Esophagus squamous epithelium (tissue), 5 donors: ENCODE results near the gene TMEM221. TPM values are rescaled to one million over a fixed set of nuclear protein-coding genes. Genes with fewer than 3 reads are reported as not detected.
A peak's percentile ranks its signal among the peaks of the same experiment; 100 is the strongest.

Source experiments
- DNase-seq: peaks from one replicate; lab custom pipeline; 2025; lab: John Stamatoyannopoulos, UW
- H3K27ac ChIP-seq, 4 donors: fragments of 200-600 bp; sonication (generic); one replicate each; pipeline ENCODE4 v1.5.1; 2016 to 2019; ENCODE audit warnings: mild to moderate bottlenecking in 1 of 4
- H3K27me3 ChIP-seq, 4 donors: fragments of 200-600 bp; sonication (generic); 1 replicate in 3 of 4; 2 replicates in 1 of 4; pipeline versions ENCODE4 v1.5.1 to v1.6.0; 2017 to 2021; ENCODE audit warnings: antibody characterized with exemption in 1 of 4
- H3K36me3 ChIP-seq, 3 donors: fragments of 200-600 bp; sonication (generic); one replicate each; pipeline ENCODE4 v1.5.1; 2016 to 2019
- H3K4me1 ChIP-seq, 3 donors: fragments of 200-600 bp; sonication (generic); one replicate each; pipeline ENCODE4 v1.5.1; 2017 to 2019
- H3K4me3 ChIP-seq, 4 donors: fragments of 200-600 bp; sonication (generic); 1 replicate in 3 of 4; 2 replicates in 1 of 4; pipeline ENCODE4 v1.5.1; 2016 to 2019; ENCODE audit warnings: mild to moderate bottlenecking in 2 of 4, moderate library complexity in 1 of 4
- H3K9me3 ChIP-seq, 3 donors: fragments of 200-600 bp; sonication (generic); one replicate each; pipeline ENCODE4 v1.5.1; 2016 to 2019
- CTCF ChIP-seq, 6 experiments: fragments of 450-650 bp in 4 of 6; fragments of 200-600 bp in 2 of 6; sonication (generic) in 2 of 6; IDR thresholded peaks; one replicate each; pipeline ENCODE4 v1.5.1; 2016 to 2019; ENCODE audit warnings: antibody characterized with exemption in 6 of 6, mild to moderate bottlenecking in 4 of 6, moderate library complexity in 4 of 6
- POLR2A ChIP-seq, 4 donors: fragments of 450-650 bp; IDR thresholded peaks; one replicate each; pipeline ENCODE4 v1.6.1; 2017; ENCODE audit warnings: antibody characterized with exemption in 4 of 4, mild to moderate bottlenecking in 4 of 4, moderate library complexity in 3 of 4
- WGBS, 2 donors: methylation state at CpG; one replicate each; pipeline ENCODE4 v1.1.5; 2018; 5-methylcytosine and 5-hydroxymethylcytosine counted together
- intact Hi-C: fragments of 100-400 bp; cut with DNase I; formaldehyde crosslinking; loops from one replicate; pipeline ENCODE4 v1.15.0; 2022
- total RNA-seq, 4 donors: library from RNA; depleted of rRNA; stranded (reverse); fragments of >200 nt; gene quantifications; one replicate each; pipeline ENCODE4 v1.1.0, GENCODE V29; 2016
- donor health status: DM: yes; HTN: yes; CAD: no.

TMEM221 gene
- total RNA-seq, 4 donors from 2014 or later = 0.19 to 0.26 TPM; not detected in 2

- WGBS, 2 donors = 78 to 91% methylated on average over 10 to 21 of the region's 26 CpGs
- intact Hi-C loops = loop anchor here (10.0 kb wide), 1 partner anchor 66 kb away; the partner anchor contains the start of gene CCDC194
- Histone ChIP-seq H3K9me3 (no peaks in the 10 kb centered on the region), H3K4me1 (peaks cover 0 to 12% (median 5%) of the 10 kb centered on the region in 3 donors), H3K27me3 (peaks cover 0 to 58% (median 7%) of the 10 kb centered on the region in 4 donors), H3K36me3 (no peaks in the 10 kb centered on the region), H3K4me3 (no peak within 1 kb of the TSS), H3K27ac (no peak within 1 kb of the TSS)
- no peak for DNase-seq
- TF ChIP-seq CTCF (IDR thresholded peaks at IDR 0.05) (no peak), POLR2A (IDR thresholded peaks at IDR 0.05) (no peak)
These were observed 12.1 kb upstream of the TMEM221 start, which contains the start of gene NXNL1 for GRCh38 chr19:17460372-17461230. Gene NXNL1 (minus strand): TSS chr19:17460926. CDS start chr19:17460869, 57 bp downstream.

- intact Hi-C loops = no loop called here
- H3K36me3 ChIP-seq = no peaks in the 10 kb centered on the region
- no peak for TF ChIP-seq CTCF (IDR thresholded peaks at IDR 0.05)
- TF ChIP-seq POLR2A (IDR thresholded peaks at IDR 0.05) = no peak
- H3K4me3 ChIP-seq = no peak overlapping the region
- no peaks in the 10 kb centered on the region for H3K9me3 ChIP-seq
- H3K4me1 ChIP-seq = peaks cover 0 to 23% (median 7%) of the 10 kb centered on the region in 3 donors
- DNase-seq = no peak
- peaks cover 0 to 74% (median 20%) of the 10 kb centered on the region in 4 donors for H3K27me3 ChIP-seq
- 32 to 54% methylated on average over 3 of the region's 3 CpGs for WGBS, 2 donors
- no peak overlapping the region for H3K27ac ChIP-seq
These were observed 10.5 kb upstream of the TMEM221 start for GRCh38 chr19:17458970-17459369.

GRCh38 chr19:17457616-17458015 lies 9.1 kb upstream of the TMEM221 start:
- Histone ChIP-seq H3K36me3 (no peaks in the 10 kb centered on the region), H3K4me1 (peaks cover 0 to 30% (median 7%) of the 10 kb centered on the region in 3 donors), H3K27me3 (peaks cover 0 to 84% (median 20%) of the 10 kb centered on the region in 4 donors), H3K9me3 (peaks cover 0 to 4% (median 0%) of the 10 kb centered on the region in 3 donors), H3K4me3 (no peak overlapping the region), H3K27ac (no peak overlapping the region)
- WGBS, 2 donors = 39 to 46% methylated on average over 6 of the region's 6 CpGs
- intact Hi-C loops = no loop called here
- DNase-seq = no peak
- no peak for TF ChIP-seq CTCF (IDR thresholded peaks at IDR 0.05)
- TF ChIP-seq POLR2A (IDR thresholded peaks at IDR 0.05) = no peak

GRCh38 chr19:17456127-17456526 lies 7.7 kb upstream of the TMEM221 start:
- Histone ChIP-seq H3K4me3 (peak overlapping the region in 1 of 4 donors; percentile 25), H3K9me3 (peaks cover 0 to 4% (median 0%) of the 10 kb centered on the region in 3 donors), H3K36me3 (no peaks in the 10 kb centered on the region), H3K27ac (no peak overlapping the region), H3K4me1 (peaks cover 0 to 37% (median 7%) of the 10 kb centered on the region in 3 donors), H3K27me3 (peaks cover 0 to 83% (median 20%) of the 10 kb centered on the region in 4 donors)
- 68 to 69% methylated on average over 8 to 11 of the region's 11 CpGs for WGBS, 2 donors
- intact Hi-C loops = no loop called here
- TF ChIP-seq POLR2A (IDR thresholded peaks at IDR 0.05) = no peak
- no peak for TF ChIP-seq CTCF (IDR thresholded peaks at IDR 0.05)
- no peak for DNase-seq
